Activated CD8-positive, alpha-beta memory T cell treated with anti-CD3 and anti-CD28 coated beads for 48 hours (primary cell): ENCODE measurements around the gene SACS.

Experiments
- DNase-seq, 3 experiments: peaks; one replicate each; pipeline ENCODE4 v3.0.0-alpha.2; 2020; ENCODE audit warnings: low read depth in 2 of 3, low spot score in 2 of 3

Gene SACS

DNA sequence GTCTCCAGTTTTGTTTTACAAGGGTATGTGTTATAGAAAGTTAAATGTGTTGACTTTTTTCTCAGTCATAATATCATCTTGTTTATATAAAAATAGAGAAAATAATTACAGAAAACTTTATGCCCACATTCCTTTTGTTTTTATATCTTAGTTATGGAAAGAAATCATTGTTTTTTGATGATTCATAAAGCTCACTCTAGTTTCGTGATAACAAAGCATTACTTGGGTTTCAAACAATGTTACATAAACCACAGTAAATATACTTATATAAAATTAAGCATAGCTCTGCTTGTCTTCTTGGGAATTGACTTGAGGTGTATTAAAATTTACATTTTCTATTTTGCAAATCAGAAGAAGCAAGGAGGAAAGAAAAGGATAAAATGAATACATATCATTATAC is 140.9 kb downstream of the SACS start:
- no peak for DNase-seq

GRCh38 chr13:23289917-23290357 is 143.6 kb downstream of the SACS start:
- DNase-seq: no peak

GRCh38 chr13:23288995-23289394 is 144.5 kb downstream of the SACS start:
- no peak for DNase-seq

DNA sequence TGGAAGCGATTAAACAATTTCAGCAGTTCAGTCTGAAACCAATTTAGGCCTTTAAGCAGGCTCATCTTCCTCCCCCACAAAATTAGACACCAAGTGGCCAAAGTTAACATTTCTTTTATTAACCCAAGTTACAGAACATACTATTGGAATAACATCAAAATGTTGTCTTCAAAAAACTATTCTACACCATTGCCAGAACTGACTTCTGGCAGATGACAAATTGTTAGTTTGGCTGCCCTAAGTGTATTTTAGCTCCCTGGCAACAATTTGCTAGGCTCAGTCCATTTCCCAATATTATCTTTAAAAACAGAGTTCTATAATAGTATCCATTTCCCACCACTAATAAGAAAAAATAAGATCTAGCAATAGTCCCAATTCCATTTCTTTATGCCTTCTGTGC is 144.9 kb downstream of the SACS start:
- DNase-seq: no peak

DNA sequence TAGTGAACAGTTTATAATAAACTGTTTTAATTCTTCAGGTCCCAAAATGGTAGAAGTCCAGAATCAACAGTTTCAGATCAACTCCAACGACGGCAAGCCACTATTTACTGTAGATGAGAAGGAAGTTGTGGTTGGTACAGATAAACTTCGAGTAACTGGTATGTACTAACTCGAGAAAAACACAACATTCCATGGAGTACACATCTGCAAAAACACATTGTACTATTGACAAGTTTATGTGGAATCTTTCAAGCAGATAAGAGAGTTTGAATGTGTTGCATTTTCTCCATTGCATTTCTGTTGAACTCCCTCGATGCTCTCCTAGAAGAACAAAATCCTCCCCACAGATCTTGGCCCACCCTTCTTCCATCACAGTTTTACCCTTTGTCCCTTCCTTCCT is 154.2 kb downstream of the SACS start:
- DNase-seq: no peak
